Trophoblast cell (in vitro differentiated cells and primary cell): ENCODE measurements around the gene DLGAP1.

Source experiments
- DNase-seq, 2 donors: peaks; one replicate each; pipeline ENCODE4 v3.0.0-alpha.2; 2016
- H2AFZ ChIP-seq: 2 replicates; pipeline ENCODE4 v1.6.1; 2013; ENCODE audit warnings: low read length, moderate library complexity, mild to moderate bottlenecking; ENCODE audit not compliant: insufficient read depth, poor library complexity
- H2AK5ac ChIP-seq: 2 replicates; pipeline ENCODE4 v1.6.1; 2013; ENCODE audit warnings: mild to moderate bottlenecking, low read length
- H2BK120ac ChIP-seq: 2 replicates; pipeline ENCODE4 v1.6.1; 2013; ENCODE audit warnings: low read length, mild to moderate bottlenecking, moderate library complexity; ENCODE audit not compliant: insufficient read depth, poor library complexity
- H2BK12ac ChIP-seq: 2 replicates; pipeline ENCODE4 v1.6.1; 2013; ENCODE audit warnings: mild to moderate bottlenecking, low read length, moderate library complexity
- H2BK5ac ChIP-seq: 2 replicates; pipeline ENCODE4 v1.6.1; 2013; ENCODE audit warnings: low read length, low read depth, moderate library complexity, mild to moderate bottlenecking; ENCODE audit not compliant: poor library complexity
- H3K14ac ChIP-seq: 2 replicates; pipeline ENCODE4 v1.6.1; 2013; ENCODE audit warnings: mild to moderate bottlenecking, low read length
- H3K18ac ChIP-seq: 2 replicates; pipeline ENCODE4 v1.6.1; 2013; ENCODE audit warnings: mild to moderate bottlenecking, low read length
- H3K23ac ChIP-seq: 2 replicates; pipeline ENCODE4 v1.6.1; 2013; ENCODE audit warnings: low read length
- H3K27ac ChIP-seq: 2 replicates; pipeline ENCODE4 v1.5.1; 2013; ENCODE audit warnings: low read depth, mild to moderate bottlenecking, inconsistent platforms, low read length, moderate library complexity
- H3K27me3 ChIP-seq: 2 replicates; pipeline ENCODE4 v1.6.1; 2013; ENCODE audit warnings: inconsistent platforms, mild to moderate bottlenecking, low read length, moderate library complexity; ENCODE audit not compliant: insufficient read depth
- H3K36me3 ChIP-seq, 2 experiments: 1 replicate in 1 of 2; 2 replicates in 1 of 2; pipeline ENCODE4 v1.6.1; 2013; ENCODE audit warnings: low read length in 2 of 2, mild to moderate bottlenecking in 2 of 2, moderate library complexity in 1 of 2; ENCODE audit not compliant: insufficient read depth in 2 of 2, control insufficient read depth in 1 of 2
- H3K4ac ChIP-seq: 2 replicates; pipeline ENCODE4 v1.6.1; 2013; ENCODE audit warnings: low read depth, mild to moderate bottlenecking, low read length, moderate library complexity
- H3K4me1 ChIP-seq, 2 experiments: 1 replicate in 1 of 2; 2 replicates in 1 of 2; pipeline ENCODE4 v1.6.1; 2013; ENCODE audit warnings: low read length in 2 of 2, mild to moderate bottlenecking in 2 of 2, moderate library complexity in 1 of 2; ENCODE audit not compliant: insufficient read depth in 2 of 2, control insufficient read depth in 1 of 2
- H3K4me2 ChIP-seq: 2 replicates; pipeline ENCODE4 v1.6.1; 2013; ENCODE audit warnings: inconsistent platforms, mild to moderate bottlenecking, low read length, moderate library complexity
- H3K4me3 ChIP-seq: 2 replicates; pipeline ENCODE4 v1.5.1; 2013; ENCODE audit warnings: mild to moderate bottlenecking, low read depth, low read length, inconsistent platforms
- H3K79me1 ChIP-seq: one replicate; pipeline ENCODE4 v1.6.1; 2013; ENCODE audit warnings: low read length
- H3K79me2 ChIP-seq: 2 replicates; pipeline ENCODE4 v1.6.1; 2013; ENCODE audit warnings: low read length, mild to moderate bottlenecking; ENCODE audit not compliant: control insufficient read depth, insufficient read depth, poor library complexity
- H3K9ac ChIP-seq: 2 replicates; pipeline ENCODE4 v1.6.1; 2013; ENCODE audit warnings: mild to moderate bottlenecking, low read length
- H3K9me3 ChIP-seq: 2 replicates; pipeline ENCODE4 v1.6.1; 2013; ENCODE audit warnings: low read depth, mild to moderate bottlenecking, control low read depth, inconsistent platforms, low read length; ENCODE audit not compliant: insufficient read depth
- H4K12ac ChIP-seq: 2 replicates; pipeline ENCODE4 v1.6.1; 2013; ENCODE audit warnings: low read depth, mild to moderate bottlenecking, low read length, moderate library complexity
- H4K8ac ChIP-seq: 2 replicates; pipeline ENCODE4 v1.6.1; 2013; ENCODE audit warnings: low read depth, mild to moderate bottlenecking, low read length, moderate library complexity
- H4K91ac ChIP-seq: one replicate; pipeline ENCODE4 v1.6.1; 2013; ENCODE audit warnings: low read depth, mild to moderate bottlenecking, low read length, moderate library complexity
- WGBS: extraction: QIAGEN DNeasy Blood & Tissue Kit; methylation state at CpG from one replicate; pipeline ENCODE4 v1.1.7; 2013; ENCODE audit warnings: missing lambda C conversion rate; ENCODE audit not compliant: insufficient read length, insufficient coverage; ENCODE audit errors: extremely low coverage; 5-methylcytosine and 5-hydroxymethylcytosine counted together

Gene DLGAP1

DNA sequence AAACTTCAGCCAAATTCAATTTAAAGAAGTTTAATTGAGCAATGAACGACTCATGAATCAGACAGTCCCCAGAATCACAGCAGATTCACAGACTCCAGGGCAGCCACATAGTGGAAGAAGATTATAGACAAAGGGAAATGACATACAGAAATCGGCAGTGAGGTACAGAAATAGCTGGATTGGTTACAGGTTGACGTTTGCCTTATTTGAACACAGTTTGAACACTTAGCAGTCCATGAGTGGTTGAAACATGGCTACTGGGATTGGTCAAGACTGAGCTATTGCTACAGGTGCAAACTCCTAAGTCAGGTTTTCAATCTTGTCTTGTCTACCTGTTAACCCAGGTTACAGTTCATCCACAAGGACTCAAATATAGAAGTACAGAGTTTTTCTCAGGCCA is 169.6 kb downstream of the DLGAP1 start:
- H3K79me1 ChIP-seq = no peaks in the 10 kb centered on the region
- peaks cover 0 to 1% of the 10 kb centered on the region in 2 experiments for H3K4me1 ChIP-seq
- H3K23ac ChIP-seq = no peak overlapping the region
- no peaks in the 10 kb centered on the region for H3K36me3 ChIP-seq
- H3K4me2 ChIP-seq = no peak overlapping the region
- H3K9me3 ChIP-seq = no peaks in the 10 kb centered on the region
- no CpG with 5 or more reads among the region's 3 CpGs for WGBS
- no peak overlapping the region for H2BK12ac ChIP-seq
- no peaks in the 10 kb centered on the region for H3K79me2 ChIP-seq
- H3K9ac ChIP-seq = no peak overlapping the region
- H2AK5ac ChIP-seq = no peak overlapping the region
- DNase-seq = no peak
- H4K91ac ChIP-seq = no peak overlapping the region
- H3K4me3 ChIP-seq = no peak overlapping the region
- H3K4ac ChIP-seq = no peak overlapping the region
- no peak overlapping the region for H2AFZ ChIP-seq
- H4K12ac ChIP-seq = no peak overlapping the region
- no peak overlapping the region for H2BK120ac ChIP-seq
- H3K14ac ChIP-seq = no peak overlapping the region
- no peak overlapping the region for H2BK5ac ChIP-seq
- H3K27me3 ChIP-seq = no peaks in the 10 kb centered on the region
- H3K27ac ChIP-seq = no peak overlapping the region
- no peak overlapping the region for H4K8ac ChIP-seq
- H3K18ac ChIP-seq = no peak overlapping the region

DNA sequence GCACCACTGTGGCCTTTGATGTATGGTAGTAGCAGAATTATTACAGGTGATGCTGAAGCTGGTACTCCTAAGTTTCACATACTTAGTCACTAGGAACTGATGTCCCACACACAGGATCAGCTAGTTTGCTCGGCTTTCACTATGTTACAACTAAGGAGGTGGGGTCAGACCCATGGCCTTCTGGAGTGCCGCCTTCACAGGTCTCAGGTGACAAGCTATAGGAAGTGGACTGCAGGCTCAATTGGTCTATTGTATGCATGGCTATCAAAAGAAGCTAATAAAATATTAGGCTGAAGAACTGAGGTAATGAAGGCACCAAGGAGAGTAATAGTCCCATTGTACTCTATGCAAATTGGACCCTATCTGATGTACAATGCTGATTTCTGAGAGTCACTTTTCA is 170.6 kb downstream of the DLGAP1 start:
- Histone ChIP-seq H3K23ac (no peak overlapping the region), H3K4me1 (peaks cover 0 to 1% of the 10 kb centered on the region in 2 experiments), H3K79me1 (no peaks in the 10 kb centered on the region), H3K14ac (no peak overlapping the region), H3K36me3 (no peaks in the 10 kb centered on the region), H2BK5ac (no peak overlapping the region), H3K9ac (peak overlapping the region; percentile 34), H3K27ac (no peak overlapping the region), H3K79me2 (no peaks in the 10 kb centered on the region), H3K27me3 (no peaks in the 10 kb centered on the region), H2BK120ac (no peak overlapping the region), H2AFZ (no peak overlapping the region), H3K4me3 (no peak overlapping the region), H3K9me3 (no peaks in the 10 kb centered on the region), H3K4ac (no peak overlapping the region), H2AK5ac (no peak overlapping the region), H3K18ac (no peak overlapping the region), H3K4me2 (no peak overlapping the region), H4K12ac (no peak overlapping the region), H2BK12ac (no peak overlapping the region), H4K8ac (no peak overlapping the region), H4K91ac (no peak overlapping the region)
- no peak for DNase-seq
- WGBS = no CpG with 5 or more reads among the region's 2 CpGs

DNA sequence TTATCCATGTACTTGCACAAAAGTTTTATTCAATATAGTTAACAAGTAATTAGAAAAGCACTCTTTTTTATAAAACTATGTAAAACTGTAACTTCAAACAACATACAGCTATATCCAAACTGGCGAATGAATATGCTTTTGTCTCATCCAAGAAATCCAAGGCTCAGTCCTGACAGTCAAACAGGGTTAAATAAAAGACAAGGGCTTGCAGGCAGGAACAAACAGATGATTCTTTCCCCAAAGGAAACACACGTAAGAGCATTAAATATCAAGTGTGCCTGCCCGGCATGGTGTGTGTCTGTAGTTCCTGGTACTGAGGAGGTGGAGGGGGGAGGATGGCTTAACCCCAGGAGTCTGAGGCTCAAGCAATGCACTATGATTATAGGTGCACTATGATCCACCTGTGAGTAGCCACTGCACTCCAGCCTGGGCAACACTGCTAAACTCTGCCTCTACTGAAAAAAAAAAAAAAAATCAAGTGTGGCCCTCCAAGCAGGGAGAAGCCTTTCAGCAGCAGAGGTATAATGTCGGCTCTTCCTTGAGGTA is 171.3 kb downstream of the DLGAP1 start:
- Histone ChIP-seq H2AFZ (no peak overlapping the region), H3K79me1 (no peaks in the 10 kb centered on the region), H4K91ac (no peak overlapping the region), H3K18ac (no peak overlapping the region), H3K36me3 (no peaks in the 10 kb centered on the region), H3K27ac (no peak overlapping the region), H2BK120ac (no peak overlapping the region), H3K4me2 (no peak overlapping the region), H3K4me1 (peaks cover 0 to 1% of the 10 kb centered on the region in 2 experiments), H3K27me3 (no peaks in the 10 kb centered on the region), H3K79me2 (no peaks in the 10 kb centered on the region), H4K12ac (no peak overlapping the region), H2AK5ac (no peak overlapping the region), H2BK12ac (no peak overlapping the region), H3K23ac (no peak overlapping the region), H3K14ac (no peak overlapping the region), H4K8ac (no peak overlapping the region), H3K9ac (no peak overlapping the region), H3K4ac (no peak overlapping the region), H2BK5ac (no peak overlapping the region), H3K9me3 (no peaks in the 10 kb centered on the region), H3K4me3 (no peak overlapping the region)
- WGBS = no CpG with 5 or more reads among the region's 4 CpGs
- no peak for DNase-seq

DNA sequence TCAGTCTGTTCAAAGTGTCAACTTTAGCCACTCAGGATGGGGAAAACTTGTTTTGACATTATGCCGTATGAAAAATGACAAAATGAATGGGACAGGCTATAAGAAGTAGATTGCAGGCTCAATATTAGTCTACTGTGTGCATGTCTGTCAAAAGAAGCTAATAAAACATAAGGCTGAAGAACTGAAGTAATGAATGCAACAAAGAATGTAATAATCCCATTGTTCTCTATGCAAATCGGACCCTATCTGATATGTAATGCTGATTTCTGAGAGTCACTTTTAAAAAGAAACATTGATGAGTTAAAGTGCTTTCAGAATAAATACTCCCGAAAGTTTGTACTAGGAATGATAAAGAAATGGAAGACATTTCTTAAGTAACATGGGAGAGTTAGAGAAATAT is 172.2 kb downstream of the DLGAP1 start:
- no peak overlapping the region for H3K14ac ChIP-seq
- WGBS = no CpG with 5 or more reads among the region's 3 CpGs
- H3K9ac ChIP-seq = no peak overlapping the region
- no peaks in the 10 kb centered on the region for H3K9me3 ChIP-seq
- no peak overlapping the region for H4K91ac ChIP-seq
- H3K18ac ChIP-seq = no peak overlapping the region
- no peak overlapping the region for H2BK120ac ChIP-seq
- no peak overlapping the region for H2AK5ac ChIP-seq
- H3K4ac ChIP-seq = no peak overlapping the region
- no peak overlapping the region for H3K4me3 ChIP-seq
- H3K27me3 ChIP-seq = no peaks in the 10 kb centered on the region
- H3K36me3 ChIP-seq = no peaks in the 10 kb centered on the region
- H4K12ac ChIP-seq = no peak overlapping the region
- DNase-seq = no peak
- H2BK12ac ChIP-seq = no peak overlapping the region
- H3K79me2 ChIP-seq = no peaks in the 10 kb centered on the region
- peaks cover 0 to 1% of the 10 kb centered on the region in 2 experiments for H3K4me1 ChIP-seq
- H3K4me2 ChIP-seq = no peak overlapping the region
- H3K27ac ChIP-seq = no peak overlapping the region
- H3K23ac ChIP-seq = no peak overlapping the region
- no peak overlapping the region for H2AFZ ChIP-seq
- H2BK5ac ChIP-seq = no peak overlapping the region
- H3K79me1 ChIP-seq = no peaks in the 10 kb centered on the region
- no peak overlapping the region for H4K8ac ChIP-seq
